Measurements from ENCODE around the gene RASD1.

DNA sequence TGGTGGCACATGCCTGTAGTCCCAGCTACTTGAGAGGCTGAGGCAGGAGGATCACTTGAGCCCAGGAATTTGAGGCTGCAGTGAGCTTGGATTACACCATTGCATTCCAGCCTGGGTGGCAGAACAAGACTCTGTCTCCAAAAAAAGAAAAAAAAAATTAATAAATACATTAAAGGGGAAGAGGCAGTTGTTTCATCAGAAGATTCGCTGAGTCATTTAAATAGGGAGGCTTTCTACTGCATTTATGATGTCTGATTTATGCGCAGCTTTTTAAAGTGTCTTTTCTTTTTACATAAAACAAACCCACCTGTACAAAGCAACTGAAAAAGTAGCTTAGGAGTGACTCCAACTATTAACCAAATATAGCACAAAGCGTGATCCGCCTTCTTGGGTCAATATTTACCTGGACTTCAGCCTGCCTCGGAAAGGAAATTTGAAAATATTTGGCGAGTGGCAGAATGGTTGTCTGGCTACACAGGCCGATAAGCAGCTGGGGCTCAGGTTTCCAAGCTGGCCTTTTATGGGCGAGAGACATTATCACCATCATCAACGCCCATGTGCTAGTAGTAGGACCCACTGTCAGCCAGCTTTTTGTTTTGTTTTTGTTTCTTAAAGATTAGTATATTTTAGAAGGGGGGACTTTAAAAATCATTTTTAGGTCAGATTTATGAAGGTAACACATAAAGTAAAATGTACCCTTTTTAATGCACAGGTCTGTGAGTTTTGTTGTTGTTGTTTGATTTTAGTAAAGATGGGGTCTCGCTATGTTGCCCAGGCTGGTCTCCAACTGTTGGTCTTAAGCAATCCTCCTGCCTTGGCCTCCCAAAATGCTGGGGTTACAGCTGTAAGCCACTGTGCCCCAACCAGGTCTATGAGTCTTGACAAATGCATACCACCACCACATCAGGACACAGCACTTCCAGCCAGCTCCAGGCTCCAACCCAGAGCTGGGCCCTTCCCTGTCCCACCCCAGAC, 42.5 kb upstream of the RASD1 start:
- no peak for TF ChIP-seq CTCF (IDR thresholded peaks at IDR 0.05; ENCODE audit: poor library complexity)
- no peak for TF ChIP-seq EZH2 (IDR thresholded peaks at IDR 0.05; ENCODE audit: borderline replicate concordance)
